Skeletal muscle tissue (tissue), 4 donors: Measurements from ENCODE around the gene TAPBP. TPM values are rescaled to one million over a fixed set of nuclear protein-coding genes. Genes with fewer than 3 reads are reported as not detected.
A peak's percentile ranks its signal among the peaks of the same experiment; 100 is the strongest.
"Not testable (repeated sequence)": the region's sequence is repeated elsewhere in the genome, so short reads cannot be mapped to it uniquely, and the experiment has no call there.

Experiments used
- H3K27ac ChIP-seq: one replicate; pipeline ENCODE4 v1.7.0; 2013; ENCODE audit warnings: mild to moderate bottlenecking, low read depth, low read length, inconsistent platforms
- H3K27me3 ChIP-seq, 3 donors: one replicate each; pipeline ENCODE4 v1.7.0; 2013; ENCODE audit warnings: low read length in 3 of 3; ENCODE audit not compliant: control insufficient read depth in 3 of 3, insufficient read depth in 3 of 3
- H3K36me3 ChIP-seq, 3 donors: one replicate each; pipeline ENCODE4 v1.7.0; 2013; ENCODE audit warnings: low read length in 3 of 3; ENCODE audit not compliant: control insufficient read depth in 3 of 3, insufficient read depth in 3 of 3
- H3K4me1 ChIP-seq, 3 donors: one replicate each; pipeline ENCODE4 v1.7.0; 2013; ENCODE audit warnings: low read length in 3 of 3, mild to moderate bottlenecking in 3 of 3; ENCODE audit not compliant: control insufficient read depth in 3 of 3, insufficient read depth in 3 of 3
- H3K4me3 ChIP-seq, 3 donors: one replicate each; pipeline ENCODE4 v1.7.0; 2013; ENCODE audit warnings: low read length in 3 of 3
- H3K9ac ChIP-seq, 3 donors: one replicate each; pipeline ENCODE4 v1.7.0; 2013; ENCODE audit warnings: low read length in 3 of 3, mild to moderate bottlenecking in 3 of 3, moderate library complexity in 2 of 3, low read depth in 1 of 3
- H3K9me3 ChIP-seq, 3 donors: one replicate each; pipeline ENCODE4 v1.7.0; 2013; ENCODE audit warnings: low read length in 3 of 3; ENCODE audit not compliant: control insufficient read depth in 3 of 3
- total RNA-seq: library from RNA; depleted of rRNA; stranded (reverse); fragments of >200 nt; gene quantifications from one replicate; pipeline ENCODE4 v1.2.3, GENCODE V29; 2014
- donor health status: Osteomylitis.

Gene TAPBP
- total RNA-seq, 1 donor from 2014 or later: 16.7 TPM

DNA sequence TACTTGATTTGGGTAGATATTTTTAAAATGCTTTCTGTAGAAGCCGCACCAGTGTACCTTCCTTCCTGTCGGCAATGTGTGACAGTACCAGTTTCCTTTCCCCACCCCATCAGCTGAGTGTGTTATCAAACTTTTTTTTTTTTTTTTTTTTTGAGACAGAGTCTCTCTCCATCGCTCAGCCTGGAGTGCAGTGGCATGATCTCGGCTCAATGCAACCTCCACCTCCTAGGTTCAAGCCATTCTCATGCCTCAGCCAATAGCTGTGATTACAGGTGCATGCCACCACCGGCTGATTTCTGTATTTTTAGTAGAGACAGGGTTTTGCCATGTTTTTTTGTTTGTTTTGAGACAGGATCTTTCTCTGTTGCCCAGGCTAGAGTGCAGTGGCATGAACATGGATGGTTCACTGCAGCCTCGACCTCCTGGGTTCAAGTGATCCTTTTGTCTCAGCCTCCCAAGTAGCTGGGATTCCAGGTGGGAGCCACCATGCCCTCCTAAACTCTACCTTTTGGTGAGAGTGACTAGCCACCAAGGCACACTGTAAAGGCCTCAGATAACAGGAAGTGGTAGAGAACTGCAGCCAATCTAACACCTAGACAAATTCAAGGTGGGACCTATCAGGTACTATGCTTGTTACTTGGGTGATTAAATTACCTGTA is 30.2 kb upstream of the TAPBP start:
- H3K4me1 ChIP-seq: peaks cover 3 to 5% (median 3%) of the 10 kb centered on the region in 3 donors
- H3K4me3 ChIP-seq: no peak overlapping the region
- no peak overlapping the region for H3K27ac ChIP-seq
- no peaks in the 10 kb centered on the region for H3K9me3 ChIP-seq
- no peaks in the 10 kb centered on the region for H3K27me3 ChIP-seq
- H3K9ac ChIP-seq: no peak overlapping the region
- no peaks in the 10 kb centered on the region for H3K36me3 ChIP-seq

DNA sequence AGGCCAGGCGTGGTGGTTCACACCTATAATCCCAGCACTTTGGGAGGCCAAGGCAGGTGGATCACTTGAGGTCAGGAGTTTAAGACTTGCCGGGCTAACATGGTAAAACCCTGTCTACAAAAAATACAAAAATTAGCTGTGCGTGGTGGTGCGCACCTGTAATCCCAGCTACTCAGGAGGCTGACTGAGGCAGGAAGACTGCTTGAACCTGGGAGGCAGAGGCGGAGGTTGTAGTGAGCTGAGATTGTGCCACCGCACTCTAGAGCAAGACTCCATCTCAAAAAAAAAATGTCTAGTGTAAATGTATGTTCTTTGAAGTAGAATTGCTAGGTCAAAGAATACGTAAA is 29.7 kb upstream of the TAPBP start:
- not testable (repeated sequence) for H3K4me3 ChIP-seq, H3K27me3 ChIP-seq, H3K9ac ChIP-seq, H3K27ac ChIP-seq, H3K4me1 ChIP-seq, H3K9me3 ChIP-seq, H3K36me3 ChIP-seq

DNA sequence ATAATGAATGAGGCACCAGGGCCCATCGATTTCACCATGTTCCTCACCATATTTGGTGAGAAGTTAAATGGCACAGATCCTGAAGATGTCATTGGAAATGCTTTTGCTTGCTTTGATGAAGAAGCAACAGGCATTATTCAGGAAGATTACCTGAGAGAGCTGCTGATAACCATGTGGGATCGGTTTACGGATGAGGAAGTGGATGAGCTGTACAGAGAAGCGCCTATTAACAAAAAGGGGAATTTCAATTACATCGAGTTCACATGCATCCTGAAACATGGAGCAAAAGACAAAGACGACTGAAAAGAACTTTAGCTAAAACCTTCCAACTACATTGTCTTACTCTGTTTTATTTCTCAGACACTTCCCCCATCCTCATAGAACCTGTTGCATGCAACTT is 25.3 kb upstream of the TAPBP start:
- H3K27me3 ChIP-seq: no peaks in the 10 kb centered on the region
- no peak overlapping the region for H3K27ac ChIP-seq
- no peak overlapping the region for H3K9ac ChIP-seq
- no peaks in the 10 kb centered on the region for H3K4me1 ChIP-seq
- no peak overlapping the region for H3K4me3 ChIP-seq
- H3K36me3 ChIP-seq: no peaks in the 10 kb centered on the region
- no peaks in the 10 kb centered on the region for H3K9me3 ChIP-seq

DNA sequence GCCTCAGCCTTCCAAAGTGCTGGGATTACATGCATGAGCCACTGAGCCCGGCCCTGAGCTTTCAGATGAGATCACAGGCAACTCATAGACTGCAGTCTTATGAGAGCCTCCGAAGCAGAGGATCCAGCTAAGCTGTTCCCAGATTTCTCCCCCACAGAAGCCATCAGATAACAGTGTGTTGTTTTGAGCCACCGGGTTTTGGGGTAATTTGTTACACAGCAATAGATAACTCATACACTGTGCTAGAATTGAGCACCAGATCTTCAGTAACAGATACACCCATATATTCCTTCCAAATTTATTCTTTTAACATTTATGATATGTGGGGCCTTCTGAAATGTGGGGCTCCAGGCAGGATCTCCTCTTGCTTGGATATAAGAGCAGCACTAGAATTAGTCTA is 22.6 kb upstream of the TAPBP start:
- H3K27me3 ChIP-seq: no peaks in the 10 kb centered on the region
- H3K9me3 ChIP-seq: no peaks in the 10 kb centered on the region
- H3K36me3 ChIP-seq: no peaks in the 10 kb centered on the region
- no peak overlapping the region for H3K27ac ChIP-seq
- H3K9ac ChIP-seq: no peak overlapping the region
- no peak overlapping the region for H3K4me3 ChIP-seq
- H3K4me1 ChIP-seq: no peaks in the 10 kb centered on the region

DNA sequence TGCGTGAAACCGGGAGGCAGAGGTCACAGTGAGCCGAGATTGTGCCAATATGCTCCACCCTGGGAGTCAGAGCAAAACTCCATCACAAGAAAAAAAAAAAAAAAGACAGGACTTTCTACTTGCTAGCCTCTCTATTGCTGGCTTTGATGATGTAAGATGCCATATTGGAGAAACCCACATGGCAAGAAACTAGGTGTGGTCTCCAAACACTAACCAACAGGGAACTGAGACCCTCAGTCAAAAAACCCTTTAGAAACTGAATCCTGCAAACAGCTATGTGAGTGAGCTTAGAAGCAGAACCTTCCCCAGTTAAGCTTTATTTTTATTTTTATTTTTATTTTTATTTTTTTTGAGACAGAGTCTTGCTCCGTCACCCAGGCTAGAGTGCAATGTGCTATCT is 22.0 kb upstream of the TAPBP start:
- H3K9me3 ChIP-seq: no peaks in the 10 kb centered on the region

DNA sequence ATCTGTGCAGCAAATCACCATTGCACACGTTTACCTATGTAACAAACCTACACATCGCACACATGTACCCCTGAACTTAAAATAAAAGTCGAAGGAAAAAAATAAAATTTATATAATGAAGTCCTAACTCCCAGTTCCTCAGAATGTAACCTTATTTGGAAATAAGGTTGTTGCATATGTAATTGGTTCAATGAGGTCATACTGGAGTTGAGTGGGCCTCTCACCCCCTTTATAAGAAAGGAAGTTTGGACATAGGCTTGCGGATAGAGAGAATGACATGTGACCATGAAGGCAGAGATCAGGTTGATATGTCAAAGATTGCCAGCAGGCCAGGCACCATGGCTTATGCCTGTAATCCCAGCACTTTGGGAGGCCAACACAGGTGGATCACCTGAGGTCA is 19.8 kb upstream of the TAPBP start:
- no peaks in the 10 kb centered on the region for H3K4me1 ChIP-seq
- H3K27ac ChIP-seq: no peak overlapping the region
- H3K9ac ChIP-seq: no peak overlapping the region
- H3K27me3 ChIP-seq: no peaks in the 10 kb centered on the region
- H3K9me3 ChIP-seq: no peaks in the 10 kb centered on the region
- no peaks in the 10 kb centered on the region for H3K36me3 ChIP-seq
- no peak overlapping the region for H3K4me3 ChIP-seq

More for the DNA sequence above, 22.0 kb upstream of the TAPBP start:
- no peak overlapping the region for H3K27ac ChIP-seq
- H3K27me3 ChIP-seq: no peaks in the 10 kb centered on the region
- H3K4me3 ChIP-seq: no peak overlapping the region
- no peaks in the 10 kb centered on the region for H3K36me3 ChIP-seq
- H3K4me1 ChIP-seq: no peaks in the 10 kb centered on the region
- no peak overlapping the region for H3K9ac ChIP-seq

DNA sequence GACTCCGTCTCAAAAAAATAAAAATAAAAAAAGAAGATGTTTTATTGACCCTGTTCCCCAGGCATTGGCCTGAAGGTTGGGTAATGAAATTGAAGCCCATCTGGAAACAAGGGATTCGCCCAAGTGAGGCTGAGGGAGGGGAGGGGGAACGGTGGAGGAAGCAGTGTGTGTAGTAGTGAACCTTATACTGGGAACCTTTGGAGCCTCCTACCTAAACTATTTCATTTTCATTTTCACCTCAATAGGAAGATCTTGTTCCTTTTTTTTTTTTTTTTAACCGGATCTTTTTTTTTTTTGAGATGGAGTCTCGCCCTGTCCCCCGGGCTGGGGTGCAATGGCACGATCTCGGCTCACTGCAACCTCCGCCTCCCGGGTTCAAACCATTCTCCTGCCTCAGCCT is 16.9 kb upstream of the TAPBP start:
- Histone ChIP-seq H3K4me1 (no peaks in the 10 kb centered on the region), H3K9ac (no peak overlapping the region), H3K4me3 (no peak overlapping the region), H3K9me3 (no peaks in the 10 kb centered on the region), H3K27me3 (no peaks in the 10 kb centered on the region), H3K36me3 (no peaks in the 10 kb centered on the region), H3K27ac (no peak overlapping the region)

DNA sequence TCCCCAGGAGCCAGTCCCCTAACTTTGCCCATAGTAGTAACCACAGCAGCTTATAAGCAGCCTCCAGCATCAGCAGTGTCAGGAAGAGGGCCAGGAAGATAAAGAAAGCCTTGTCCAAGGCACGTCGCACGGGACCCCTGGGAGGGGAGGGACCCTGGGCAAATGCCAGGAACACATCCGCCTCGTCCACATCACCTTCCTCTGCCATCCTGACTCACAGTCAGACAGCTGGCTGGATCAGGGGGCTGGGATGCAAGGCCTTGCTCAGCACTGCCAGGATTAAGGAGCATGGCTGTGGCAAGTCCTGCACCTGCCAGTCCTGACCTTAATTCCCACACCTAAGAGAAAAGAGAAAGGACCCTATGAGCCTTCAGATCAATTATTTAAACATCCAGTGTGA is 15.2 kb upstream of the TAPBP start:
- H3K27me3 ChIP-seq: no peaks in the 10 kb centered on the region
- no peaks in the 10 kb centered on the region for H3K36me3 ChIP-seq
- H3K9me3 ChIP-seq: no peaks in the 10 kb centered on the region
- H3K4me1 ChIP-seq: no peaks in the 10 kb centered on the region
- no peak overlapping the region for H3K27ac ChIP-seq
- H3K9ac ChIP-seq: no peak overlapping the region
- H3K4me3 ChIP-seq: no peak overlapping the region

DNA sequence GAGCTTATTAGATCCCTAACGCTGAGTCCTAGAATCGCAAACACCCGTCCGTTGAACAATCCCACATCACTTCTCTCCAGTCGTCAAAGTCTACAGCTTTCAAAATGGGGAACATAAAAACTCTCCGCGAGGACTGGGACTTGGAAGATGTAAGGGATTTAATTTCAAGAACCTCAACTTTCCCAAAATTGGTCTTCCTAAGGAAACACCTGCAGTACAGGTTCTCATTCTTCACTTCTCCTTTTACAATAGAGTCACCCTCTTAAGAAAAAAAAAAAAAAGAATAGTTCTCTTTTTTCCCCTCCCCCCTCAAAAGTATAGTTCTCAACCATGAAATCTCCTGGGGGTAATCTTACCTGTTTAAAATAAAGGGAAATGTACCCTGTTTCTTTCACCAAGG is 10.2 kb upstream of the TAPBP start:
- H3K27ac ChIP-seq: peak overlapping the region; percentile 76
- H3K9me3 ChIP-seq: no peaks in the 10 kb centered on the region
- peak overlapping the region; percentile 78 to 97 (median 85) for H3K4me3 ChIP-seq
- no peaks in the 10 kb centered on the region for H3K27me3 ChIP-seq
- peaks cover 20 to 23% (median 20%) of the 10 kb centered on the region in 3 donors for H3K36me3 ChIP-seq
- H3K9ac ChIP-seq: peak overlapping the region; percentile 87 to 91 (median 88)
- H3K4me1 ChIP-seq: peaks cover 30 to 43% (median 37%) of the 10 kb centered on the region in 3 donors

DNA sequence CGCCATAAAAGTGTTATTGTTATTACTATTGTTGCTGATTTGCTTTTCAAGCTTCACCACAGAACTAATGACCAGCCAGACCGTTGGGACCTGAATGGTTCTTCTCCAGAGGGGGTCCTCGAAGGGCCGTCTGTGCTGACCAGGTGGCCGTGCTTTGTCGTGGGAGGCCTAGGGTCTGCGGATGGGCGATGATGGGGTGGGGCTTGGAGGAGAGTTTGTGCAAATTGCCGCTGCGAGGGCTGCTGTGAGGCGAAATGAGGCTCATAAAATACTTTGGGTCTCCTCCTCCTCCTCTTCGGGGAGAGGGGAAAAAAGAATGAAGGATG is 9.7 kb upstream of the TAPBP start:
- Histone ChIP-seq H3K9me3 (no peaks in the 10 kb centered on the region), H3K36me3 (peaks cover 26 to 27% (median 26%) of the 10 kb centered on the region in 3 donors), H3K27ac (peak overlapping the region; percentile 76), H3K4me1 (peaks cover 33 to 48% (median 41%) of the 10 kb centered on the region in 3 donors), H3K27me3 (no peaks in the 10 kb centered on the region), H3K9ac (peak overlapping the region; percentile 87 to 91 (median 88)), H3K4me3 (peak overlapping the region; percentile 78 to 97 (median 85))
